ENCODE data around the gene ZCRB1.
A peak's percentile ranks its signal among the peaks of the same experiment; 100 is the strongest.
"Not testable (repeated sequence)": the region's sequence is repeated elsewhere in the genome, so short reads cannot be mapped to it uniquely, and the experiment has no call there.

The ZCRB1 gene
- total RNA-seq, result 22.9 to 25.7 reads per million in 2 donors

- peak; percentile 72 for DNase-seq
Measured at GRCh38 chr12:42325653-42326474, at the start of gene ZCRB1, which contains the start of gene PPHLN1. Gene ZCRB1, minus strand, starts transcription at chr12:42326094. Its CDS starts 1,992 bp downstream, at chr12:42324102. Gene PPHLN1, plus strand, starts transcription at chr12:42326167. Its CDS starts 9,736 bp downstream, at chr12:42335903.

DNA sequence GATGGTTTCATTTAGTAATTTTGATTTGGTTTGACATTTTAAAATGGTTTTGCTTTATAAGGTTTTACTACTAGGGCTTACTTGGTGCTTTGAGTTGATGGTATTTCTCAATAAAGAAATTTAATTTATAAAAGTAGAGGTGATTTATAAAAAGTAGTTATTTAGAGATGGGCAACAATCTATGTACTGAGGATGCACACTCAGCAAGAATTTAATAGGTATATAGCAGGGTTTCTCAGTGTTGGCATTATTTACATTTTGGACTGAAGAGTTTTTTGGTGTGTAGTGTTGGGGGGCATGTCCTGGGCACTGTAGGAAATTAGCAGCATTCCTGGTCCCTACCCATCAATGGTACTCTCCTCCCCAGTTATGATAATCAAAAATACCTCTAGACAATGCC lies 47.8 kb upstream of the ZCRB1 start:
- DNase-seq, result no peak

DNA sequence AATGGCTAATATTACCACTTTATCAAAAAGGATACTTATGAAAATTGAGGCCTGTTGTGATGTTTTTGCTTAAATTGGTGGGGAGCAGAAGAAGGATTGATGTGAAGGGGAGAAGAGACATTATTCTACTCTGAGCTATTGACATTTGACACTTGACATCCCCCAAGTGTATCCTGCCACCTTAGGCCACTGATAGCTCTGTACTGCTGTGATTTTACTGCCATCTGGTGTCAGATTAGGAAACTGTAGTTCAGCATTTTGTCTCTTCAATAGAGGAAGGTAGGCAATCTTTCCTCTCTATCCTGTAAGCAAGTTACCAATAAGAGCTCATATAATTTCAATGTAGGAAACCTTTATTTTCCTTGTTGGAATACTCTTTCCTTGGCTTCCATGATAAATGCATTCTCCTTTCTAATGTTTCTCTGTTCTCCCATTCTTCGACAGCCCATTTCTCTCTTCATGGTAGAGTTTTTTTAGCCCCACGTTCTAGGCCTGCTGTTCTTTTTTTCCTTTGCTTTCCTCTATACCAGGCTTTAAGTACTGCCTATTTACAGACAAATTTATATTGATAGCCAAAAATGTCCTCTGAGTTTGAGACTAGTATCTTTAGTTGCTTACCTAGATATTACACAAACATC lies 46.4 kb upstream of the ZCRB1 start:
- no peak for DNase-seq

DNA sequence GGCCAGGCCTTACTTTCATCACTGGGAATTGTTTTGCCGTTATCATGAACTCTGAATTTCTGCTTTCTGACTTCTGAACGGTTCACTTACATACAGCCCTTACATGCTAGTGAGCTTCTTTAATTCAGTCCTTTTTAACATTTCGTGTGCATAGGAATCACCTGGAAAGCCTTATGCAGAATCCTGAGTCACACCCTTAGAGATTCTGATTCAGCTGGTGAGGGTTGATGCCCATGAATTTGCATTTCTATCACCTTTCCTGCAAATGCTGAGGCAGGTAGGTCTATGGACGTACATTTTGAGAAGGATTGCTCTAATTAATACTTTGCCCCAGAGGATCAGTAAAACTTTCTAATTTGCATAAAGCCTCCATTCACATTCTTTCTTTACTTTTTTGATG lies 44.1 kb upstream of the ZCRB1 start:
- no peak for DNase-seq

- DNase-seq, result no peak
Measured at GRCh38 chr12:42365486-42365885, 39.6 kb upstream of the ZCRB1 start.

DNA sequence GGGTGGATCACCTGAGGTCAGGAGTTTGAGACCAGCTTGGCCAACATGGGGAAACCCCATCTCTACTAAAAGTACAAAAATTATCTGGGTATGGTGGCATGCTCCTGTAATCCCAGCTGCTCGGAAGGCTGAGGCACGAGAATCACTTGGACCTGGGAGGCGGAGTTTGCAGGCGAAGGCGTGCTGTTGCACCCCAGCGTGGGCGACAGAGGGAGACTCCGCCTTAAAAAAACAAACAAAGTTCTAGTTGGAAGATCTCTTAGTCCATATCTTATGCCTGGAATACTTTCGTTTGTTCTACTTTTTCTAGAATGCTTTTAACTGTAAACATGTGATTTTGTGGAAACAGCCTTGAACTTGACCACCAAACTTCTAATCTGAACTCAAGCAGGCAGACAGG lies 38.8 kb upstream of the ZCRB1 start:
- DNase-seq, result no peak

GRCh38 chr12:42362647-42363260 lies 36.9 kb upstream of the ZCRB1 start:
- DNase-seq, result no peak

GRCh38 chr12:42361909-42362646 lies 36.2 kb upstream of the ZCRB1 start:
- no peak for DNase-seq

- DNase-seq, result no peak
Measured at GRCh38 chr12:42360747-42361403, 35.0 kb upstream of the ZCRB1 start.

DNA sequence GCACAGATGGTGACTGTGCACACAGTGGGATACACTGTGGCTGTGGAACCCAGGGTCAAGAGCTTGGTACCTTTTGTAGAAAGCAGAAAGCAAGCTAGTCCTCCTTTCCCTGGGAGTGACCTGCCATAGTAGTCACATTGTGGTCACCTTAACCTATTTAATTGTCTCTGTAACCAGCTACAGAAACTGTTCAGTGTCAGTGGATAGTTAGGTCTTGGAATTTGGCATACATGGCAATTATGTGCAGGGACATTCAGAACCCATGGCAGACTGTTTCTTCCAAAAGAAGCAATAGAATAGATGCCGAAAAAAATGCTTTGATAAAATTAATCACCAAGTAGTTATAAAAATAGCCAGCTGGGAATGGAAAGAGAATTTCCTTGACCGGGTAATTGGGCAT lies 30.4 kb upstream of the ZCRB1 start:
- DNase-seq, result no peak

- DNase-seq, result not testable (repeated sequence)
Measured at GRCh38 chr12:42350021-42350407, 24.1 kb upstream of the ZCRB1 start.

DNA sequence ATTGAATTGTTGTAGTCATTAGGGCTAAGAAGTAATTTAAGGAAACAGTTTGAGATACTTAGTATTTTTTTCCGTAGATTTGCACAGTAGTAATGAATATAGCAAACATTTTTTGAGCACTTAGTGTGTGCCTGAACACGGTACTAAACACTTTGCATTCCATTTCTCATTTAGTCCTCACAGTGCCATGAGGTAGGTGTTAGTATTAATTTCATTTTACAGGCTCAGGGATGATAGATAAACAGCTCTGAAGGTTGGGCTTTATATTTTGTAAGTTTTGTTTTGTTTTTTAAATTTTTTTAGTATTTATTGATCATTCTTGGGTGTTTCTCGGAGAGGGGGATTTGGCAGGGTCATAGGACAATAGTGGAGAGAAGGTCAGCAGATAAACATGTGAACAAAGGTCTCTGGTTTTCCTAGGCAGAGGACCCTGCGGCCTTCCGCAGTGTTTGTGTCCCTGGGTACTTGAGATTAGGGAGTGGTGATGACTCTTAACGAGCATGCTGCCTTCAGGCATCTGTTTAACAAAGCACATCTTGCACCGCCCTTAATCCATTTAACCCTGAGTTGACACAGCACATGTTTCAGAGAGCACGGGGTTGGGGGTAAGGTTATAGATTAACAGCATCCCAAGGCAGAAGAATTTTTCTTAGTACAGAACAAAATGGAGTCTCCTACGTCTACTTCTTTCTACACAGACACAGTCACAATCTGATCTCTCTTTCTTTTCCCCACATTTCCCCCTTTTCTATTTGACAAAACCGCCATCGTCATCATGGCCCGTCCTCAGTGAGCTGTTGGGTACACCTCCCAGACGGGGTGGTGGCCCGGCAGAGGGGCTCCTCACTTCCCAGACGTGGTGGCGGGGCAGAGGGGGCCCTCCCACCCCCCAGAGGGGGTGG lies 23.5 kb upstream of the ZCRB1 start:
- not testable (repeated sequence) for DNase-seq

- no peak for DNase-seq
Measured at GRCh38 chr12:42346403-42347002, 20.6 kb upstream of the ZCRB1 start.

- DNase-seq, result no peak
Measured at GRCh38 chr12:42343721-42344120, 17.8 kb upstream of the ZCRB1 start.

GRCh38 chr12:42342028-42342427 lies 16.1 kb upstream of the ZCRB1 start:
- no peak for DNase-seq

- DNase-seq, result no peak
Measured at GRCh38 chr12:42338280-42338679, 12.4 kb upstream of the ZCRB1 start.

GRCh38 chr12:42336286-42336685 lies 10.4 kb upstream of the ZCRB1 start:
- no peak for DNase-seq

- peak; percentile 10 for DNase-seq
Measured at GRCh38 chr12:42332301-42333285, 6.7 kb upstream of the ZCRB1 start.

DNA sequence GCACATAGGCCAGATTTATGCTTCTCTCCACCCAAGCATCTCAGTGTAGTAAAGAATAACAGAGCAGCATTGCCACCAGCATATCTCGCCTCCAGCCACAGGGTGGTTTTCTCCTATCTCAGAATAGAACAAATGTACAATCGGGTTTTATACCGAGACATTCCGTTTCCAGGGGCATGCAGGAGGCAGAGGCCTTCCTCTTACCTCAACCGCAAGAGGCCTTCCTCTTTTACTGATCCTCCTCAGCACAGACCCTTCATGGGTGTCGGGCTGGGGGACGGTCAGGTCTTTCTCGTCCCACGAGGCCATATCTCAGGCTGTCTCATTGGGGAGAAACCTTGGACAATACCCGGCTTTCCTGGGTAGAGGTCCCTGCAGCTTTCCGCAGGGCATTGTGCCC lies 4.2 kb upstream of the ZCRB1 start:
- not testable (repeated sequence) for DNase-seq

GRCh38 chr12:42327227-42327590 lies 1.3 kb upstream of the ZCRB1 start:
- no peak for DNase-seq

Measured in T-helper 9 cell (primary cell).